Stomach (tissue), 9 donors: ENCODE data around the gene PSMA5. TPM values are rescaled to one million over a fixed set of nuclear protein-coding genes. Genes with fewer than 3 reads are reported as not detected.
A peak's percentile ranks its signal among the peaks of the same experiment; 100 is the strongest.

Experiments
- DNase-seq, 2 donors: peaks; one replicate each; pipeline versions ENCODE4 v3.0.0 to v3.0.0-alpha.2; 2013 to 2019
- H3K27ac ChIP-seq, 5 donors: fragments of 200-600 bp in 4 of 5; sonication (generic) in 4 of 5; one replicate each; pipeline ENCODE4 v1.5.1; 2013 to 2019; ENCODE audit warnings: mild to moderate bottlenecking in 1 of 5, moderate library complexity in 1 of 5
- H3K27me3 ChIP-seq, 3 donors: fragments of 200-600 bp; sonication (generic); one replicate each; pipeline ENCODE4 v1.5.1; 2017 to 2019; ENCODE audit warnings: mixed run types in 1 of 3
- H3K36me3 ChIP-seq, 4 donors: fragments of 200-600 bp; sonication (generic); 1 replicate in 3 of 4; 2 replicates in 1 of 4; pipeline ENCODE4 v1.5.1; 2016 to 2019
- H3K4me1 ChIP-seq, 4 donors: fragments of 200-600 bp; sonication (generic); one replicate each; pipeline ENCODE4 v1.5.1; 2016 to 2019
- H3K4me3 ChIP-seq, 4 donors: fragments of 200-600 bp; sonication (generic) in 3 of 4; one replicate each; pipeline ENCODE4 v1.5.1; 2016 to 2019; ENCODE audit warnings: mild to moderate bottlenecking in 1 of 4
- H3K9me3 ChIP-seq, 4 donors: fragments of 200-600 bp; sonication (generic); one replicate each; pipeline ENCODE4 v1.5.1; 2016 to 2019
- CTCF ChIP-seq, 7 experiments: fragments of 450-650 bp in 4 of 7; fragments of 200-600 bp in 3 of 7; sonication (generic) in 3 of 7; IDR thresholded peaks; one replicate each; pipeline ENCODE4 v1.5.1; 2016 to 2019; ENCODE audit warnings: antibody characterized with exemption in 7 of 7, control low read depth in 2 of 7, mild to moderate bottlenecking in 1 of 7
- EP300 ChIP-seq: sonication (generic); formaldehyde crosslinking; IDR thresholded peaks from one replicate; pipeline ENCODE4 v1.6.1; 2017; ENCODE audit warnings: antibody characterized with exemption
- POLR2A ChIP-seq, 4 donors: fragments of 450-650 bp; IDR thresholded peaks; one replicate each; pipeline ENCODE4 v1.6.1; 2016; ENCODE audit warnings: antibody characterized with exemption in 4 of 4, control low read depth in 2 of 4, mild to moderate bottlenecking in 1 of 4, moderate library complexity in 1 of 4
- POLR2AphosphoS5 ChIP-seq, 3 donors: sonication (generic); formaldehyde crosslinking; IDR thresholded peaks; one replicate each; pipeline ENCODE4 v1.6.1; 2016; ENCODE audit warnings: antibody characterized with exemption in 3 of 3
- WGBS, 5 donors: extraction: QIAGEN DNeasy Blood & Tissue Kit in 3 of 5; methylation state at CpG; one replicate each; pipeline versions ENCODE4 v1.1.5 to v1.1.7; 2013 to 2018; 5-methylcytosine and 5-hydroxymethylcytosine counted together
- intact Hi-C: fragments of 100-400 bp; cut with DNase I; formaldehyde crosslinking; loops from one replicate; pipeline ENCODE4 v1.15.1; 2023; ENCODE audit warnings: low total_unique reads
- polyA plus RNA-seq, 3 donors: library from polyadenylated mRNA; stranded (reverse); fragments of 200-250 nt; gene quantifications; one replicate each; pipeline ENCODE4 v1.2.3, GENCODE V29; 2013
- total RNA-seq, 5 donors: library from RNA; depleted of rRNA; stranded (reverse); fragments of >200 nt; gene quantifications; one replicate each; pipeline versions ENCODE4 v1.1.0 to v1.2.3, GENCODE V29; 2014 to 2016
- donor health status: healthy with polysubstance abuse.
- donor health status: Bipolar disorder and iron deficiency.
- donor health status: healthy.

Gene PSMA5
- total and polyA plus RNA-seq, 8 donors: 5.3 to 84.2 (median 38.2) TPM

DNA sequence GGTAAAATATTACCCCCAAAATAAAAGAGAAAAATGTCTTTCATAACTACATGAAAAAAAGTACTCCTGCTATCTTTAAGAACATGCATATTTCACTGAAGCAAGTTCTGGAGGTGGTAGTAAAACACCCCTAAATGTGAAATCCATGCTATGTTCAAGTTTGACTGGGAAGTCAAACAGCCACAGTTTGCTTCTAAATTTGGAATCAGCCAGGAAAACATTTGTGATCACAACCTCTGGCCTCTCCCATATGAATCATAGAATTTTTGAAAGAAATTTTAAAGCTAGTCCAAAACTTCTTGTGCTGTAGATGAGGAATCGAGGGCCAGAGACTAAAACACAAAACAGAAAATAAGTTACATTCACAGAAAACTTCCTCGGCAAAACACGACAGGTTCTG lies 35.1 kb downstream of the PSMA5 start:
- 27 to 57% (median 45%) methylated on average over 3 of the region's 3 CpGs for WGBS, 5 donors

GRCh38 chr1:109389638-109390341 lies 36.5 kb downstream of the PSMA5 start:
- TF ChIP-seq POLR2AphosphoS5 (IDR thresholded peaks at IDR 0.05) (no peak), POLR2A (IDR thresholded peaks at IDR 0.05) (no peak), CTCF (IDR thresholded peaks at IDR 0.05) (no peak), EP300 (no peak)
- Histone ChIP-seq H3K4me3 (no peak overlapping the region), H3K9me3 (no peaks in the 10 kb centered on the region), H3K27me3 (no peaks in the 10 kb centered on the region), H3K4me1 (peaks cover 29 to 98% (median 84%) of the 10 kb centered on the region in 4 donors), H3K27ac (peak overlapping the region; percentile 16 to 90 (median 86)), H3K36me3 (no peaks in the 10 kb centered on the region)
- 60 to 85% (median 76%) methylated on average over 5 of the region's 5 CpGs for WGBS, 5 donors
- intact Hi-C loops: no loop called here
- DNase-seq: no peak

More for the DNA sequence above, 35.1 kb downstream of the PSMA5 start:
- TF ChIP-seq POLR2A (IDR thresholded peaks at IDR 0.05) (no peak), EP300 (no peak), POLR2AphosphoS5 (IDR thresholded peaks at IDR 0.05) (no peak), CTCF (IDR thresholded peaks at IDR 0.05) (no peak)
- DNase-seq: peak in 1 of 2 donors; percentile 44
- Histone ChIP-seq H3K36me3 (no peaks in the 10 kb centered on the region), H3K27ac (peak overlapping the region in 4 of 5 donors; percentile 84 to 90 (median 88)), H3K27me3 (no peaks in the 10 kb centered on the region), H3K4me3 (no peak overlapping the region), H3K4me1 (peaks cover 39 to 97% (median 83%) of the 10 kb centered on the region in 4 donors), H3K9me3 (no peaks in the 10 kb centered on the region)
- intact Hi-C loops: no loop called here

- intact Hi-C loops: no loop called here
- H3K9me3 ChIP-seq: no peaks in the 10 kb centered on the region
- peak overlapping the region; percentile 16 to 90 (median 86) for H3K27ac ChIP-seq
- H3K4me1 ChIP-seq: peaks cover 29 to 98% (median 82%) of the 10 kb centered on the region in 4 donors
- no peak for DNase-seq
- H3K27me3 ChIP-seq: no peaks in the 10 kb centered on the region
- TF ChIP-seq CTCF (IDR thresholded peaks at IDR 0.05): no peak
- TF ChIP-seq POLR2A (IDR thresholded peaks at IDR 0.05): no peak
- no peak for TF ChIP-seq EP300
- TF ChIP-seq POLR2AphosphoS5 (IDR thresholded peaks at IDR 0.05): no peak
- H3K36me3 ChIP-seq: no peaks in the 10 kb centered on the region
- WGBS, 5 donors: 56 to 81% (median 68%) methylated on average over 7 of the region's 7 CpGs
- no peak overlapping the region for H3K4me3 ChIP-seq
Observed at GRCh38 chr1:109388884-109389637, 37.2 kb downstream of the PSMA5 start.

DNA sequence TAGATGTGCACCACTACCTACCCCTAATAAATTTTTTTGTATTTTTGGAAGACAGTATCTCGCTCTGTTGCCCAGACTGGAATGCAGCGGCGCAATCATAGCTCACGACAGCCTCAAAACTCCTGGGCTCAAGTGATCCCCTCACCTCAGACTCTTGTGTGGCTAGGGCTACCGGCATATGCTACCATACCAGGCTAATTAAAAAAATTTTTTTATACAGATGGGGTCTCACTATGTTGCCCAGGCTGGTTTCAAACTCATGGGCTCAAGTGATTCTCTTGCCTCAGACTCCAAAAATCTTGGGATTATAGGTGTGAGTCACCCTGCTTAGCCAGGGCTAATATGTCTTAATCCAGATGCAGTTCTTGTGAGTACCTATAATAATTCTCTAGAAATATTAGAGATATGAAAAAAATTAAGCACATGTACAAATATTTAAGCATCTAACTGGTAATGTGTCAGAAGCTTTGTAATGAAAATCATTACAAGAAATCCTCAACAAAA lies 38.0 kb downstream of the PSMA5 start:
- DNase-seq: no peak
- Histone ChIP-seq H3K4me1 (peaks cover 29 to 98% (median 79%) of the 10 kb centered on the region in 4 donors), H3K4me3 (no peak overlapping the region), H3K27ac (peak overlapping the region in 4 of 5 donors; percentile 84 to 90 (median 88)), H3K36me3 (no peaks in the 10 kb centered on the region), H3K27me3 (no peaks in the 10 kb centered on the region), H3K9me3 (no peaks in the 10 kb centered on the region)
- TF ChIP-seq CTCF (IDR thresholded peaks at IDR 0.05) (no peak), EP300 (no peak)
- 92 to 99% (median 97%) methylated on average over 5 of the region's 5 CpGs for WGBS, 5 donors
- intact Hi-C loops: no loop called here
